IMR-90 (cell line): Measurements from ENCODE around the gene LAMA2.

Experiments
- CHD1 ChIP-seq: IDR thresholded peaks from 2 replicates; pipeline ENCODE4 v1.6.1; 2012; ENCODE audit warnings: low read depth, low read length, improper control_type of control experiment
- SMC3 ChIP-seq: fragments of 150-350 bp; IDR thresholded peaks from 2 replicates; pipeline ENCODE4 v1.6.1; 2016; ENCODE audit warnings: low read depth, mild to moderate bottlenecking, antibody characterized with exemption, low read length, moderate library complexity
- TF ChIP-seq, protein P1 (sequence below): conservative IDR thresholded peaks from 2 replicates; pipeline ENCODE4 v1.5.1; 2012; ENCODE audit warnings: mild to moderate bottlenecking, low read depth, low read length, improper control_type of control experiment

DNA sequence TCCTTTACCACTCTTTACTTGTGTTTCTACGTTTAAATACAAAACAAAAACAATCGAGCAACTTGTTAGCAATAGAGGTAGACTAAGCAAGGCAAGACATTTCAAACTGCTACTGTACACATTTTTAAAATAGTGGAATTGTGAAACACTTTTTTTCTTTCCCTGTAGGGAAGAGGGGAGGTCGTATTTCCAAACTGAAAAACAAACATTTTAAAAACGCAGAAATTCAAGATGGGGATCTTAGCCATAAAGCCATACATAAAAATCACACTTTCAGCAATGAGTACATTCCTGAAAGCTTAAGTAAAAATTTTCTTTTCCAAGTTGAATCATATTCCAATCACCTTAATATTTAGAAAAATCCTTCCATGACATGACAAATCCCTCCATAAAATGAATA lies 267.6 kb downstream of the LAMA2 start:
- TF ChIP-seq, protein P1, sequence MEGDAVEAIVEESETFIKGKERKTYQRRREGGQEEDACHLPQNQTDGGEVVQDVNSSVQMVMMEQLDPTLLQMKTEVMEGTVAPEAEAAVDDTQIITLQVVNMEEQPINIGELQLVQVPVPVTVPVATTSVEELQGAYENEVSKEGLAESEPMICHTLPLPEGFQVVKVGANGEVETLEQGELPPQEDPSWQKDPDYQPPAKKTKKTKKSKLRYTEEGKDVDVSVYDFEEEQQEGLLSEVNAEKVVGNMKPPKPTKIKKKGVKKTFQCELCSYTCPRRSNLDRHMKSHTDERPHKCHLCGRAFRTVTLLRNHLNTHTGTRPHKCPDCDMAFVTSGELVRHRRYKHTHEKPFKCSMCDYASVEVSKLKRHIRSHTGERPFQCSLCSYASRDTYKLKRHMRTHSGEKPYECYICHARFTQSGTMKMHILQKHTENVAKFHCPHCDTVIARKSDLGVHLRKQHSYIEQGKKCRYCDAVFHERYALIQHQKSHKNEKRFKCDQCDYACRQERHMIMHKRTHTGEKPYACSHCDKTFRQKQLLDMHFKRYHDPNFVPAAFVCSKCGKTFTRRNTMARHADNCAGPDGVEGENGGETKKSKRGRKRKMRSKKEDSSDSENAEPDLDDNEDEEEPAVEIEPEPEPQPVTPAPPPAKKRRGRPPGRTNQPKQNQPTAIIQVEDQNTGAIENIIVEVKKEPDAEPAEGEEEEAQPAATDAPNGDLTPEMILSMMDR: no peak
- TF ChIP-seq SMC3 (no peak), CHD1 (no peak)
